ENCODE data around the gene STK24.

GRCh38 chr13:98599502-98600328 lies 22.8 kb upstream of the STK24 start:
- TF ChIP-seq CTCF (IDR thresholded peaks at IDR 0.05 in 4 of 5, conservative IDR thresholded peaks at IDR 0.05 in 1 of 5) = no peak
- no peak for TF ChIP-seq POLR2A (IDR thresholded peaks at IDR 0.05)

Measured in gastrocnemius medialis (tissue), 4 donors.